Hippocampal formation (tissue), 2 donors: ENCODE measurements around the gene ERBB3.

ENCODE experiments used
- DNase-seq, 2 donors: peaks; one replicate each; lab custom pipeline; 2025; lab: John Stamatoyannopoulos, UW

Gene ERBB3

GRCh38 chr12:56134897-56135296 is 54.9 kb downstream of the ERBB3 start:
- no peak for DNase-seq

DNA sequence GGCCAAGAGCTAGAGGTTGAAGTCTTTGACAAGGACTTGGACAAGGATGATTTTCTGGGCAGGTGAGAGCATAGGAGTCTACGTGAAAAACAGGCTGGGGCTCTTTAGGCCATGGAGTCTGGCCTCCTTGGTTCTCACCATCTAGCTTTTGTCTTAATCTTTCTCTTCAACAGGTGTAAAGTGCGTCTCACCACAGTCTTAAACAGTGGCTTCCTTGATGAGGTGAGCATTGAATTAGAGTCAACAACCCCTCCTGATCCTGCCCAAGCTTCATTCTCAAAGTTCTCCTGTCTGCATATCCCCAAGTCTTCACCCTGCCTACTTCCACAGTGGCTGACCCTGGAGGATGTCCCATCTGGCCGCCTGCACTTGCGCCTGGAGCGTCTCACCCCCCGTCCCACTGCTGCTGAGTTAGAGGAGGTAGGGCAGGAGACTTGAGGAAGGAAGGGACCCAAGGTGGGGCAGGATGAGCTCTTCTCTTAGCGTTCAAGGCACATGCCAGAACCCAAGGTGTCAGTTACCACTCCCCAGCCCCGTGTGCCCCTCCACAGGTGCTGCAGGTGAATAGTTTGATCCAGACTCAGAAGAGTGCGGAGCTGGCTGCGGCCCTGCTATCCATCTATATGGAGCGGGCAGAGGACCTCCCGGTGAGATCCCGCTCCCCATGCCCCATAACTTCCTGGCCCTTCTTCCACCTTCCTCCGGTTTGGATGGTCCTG is 58.0 kb downstream of the ERBB3 start:
- no peak for DNase-seq

GRCh38 chr12:56141946-56142784 is 62.2 kb downstream of the ERBB3 start:
- no peak for DNase-seq

DNA sequence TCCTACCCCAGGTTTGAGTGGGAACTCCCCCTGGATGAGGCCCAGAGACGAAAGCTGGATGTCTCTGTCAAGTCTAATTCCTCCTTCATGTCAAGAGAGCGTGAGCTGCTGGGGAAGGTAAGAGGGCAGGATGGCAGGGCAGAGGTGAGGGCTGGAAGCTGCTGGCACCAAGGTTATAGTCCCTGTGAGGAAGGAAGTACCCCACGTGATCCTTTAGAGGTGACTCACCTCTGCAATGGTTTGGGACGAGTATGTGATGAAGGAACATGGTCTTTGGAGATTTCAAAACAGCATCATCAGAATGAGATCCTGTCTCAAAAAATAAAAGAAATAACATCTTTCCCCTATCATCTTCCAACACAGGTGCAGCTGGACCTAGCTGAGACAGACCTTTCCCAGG is 63.3 kb downstream of the ERBB3 start:
- no peak for DNase-seq

- DNase-seq, result no peak
Observed at GRCh38 chr12:56143870-56144269, 63.9 kb downstream of the ERBB3 start.

DNA sequence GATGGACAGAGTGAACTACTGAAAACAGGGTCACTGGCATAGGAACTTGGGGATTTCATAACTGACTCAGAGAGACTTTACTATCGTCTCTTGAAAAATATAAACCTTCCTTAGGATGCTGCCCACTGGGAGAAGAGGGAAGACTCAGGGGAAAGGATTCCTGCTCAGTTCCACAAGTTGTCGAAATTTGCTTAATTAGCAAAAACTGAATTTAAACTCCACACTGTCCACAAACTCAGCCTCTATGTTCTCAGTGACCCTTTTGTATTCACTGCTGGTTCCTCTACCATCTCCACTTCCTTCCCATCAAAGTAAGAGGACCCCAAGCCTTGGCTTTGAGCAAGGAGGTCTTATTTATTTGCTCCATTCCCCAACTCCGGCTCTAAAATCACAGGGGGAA is 65.3 kb downstream of the ERBB3 start:
- DNase-seq, result no peak

DNA sequence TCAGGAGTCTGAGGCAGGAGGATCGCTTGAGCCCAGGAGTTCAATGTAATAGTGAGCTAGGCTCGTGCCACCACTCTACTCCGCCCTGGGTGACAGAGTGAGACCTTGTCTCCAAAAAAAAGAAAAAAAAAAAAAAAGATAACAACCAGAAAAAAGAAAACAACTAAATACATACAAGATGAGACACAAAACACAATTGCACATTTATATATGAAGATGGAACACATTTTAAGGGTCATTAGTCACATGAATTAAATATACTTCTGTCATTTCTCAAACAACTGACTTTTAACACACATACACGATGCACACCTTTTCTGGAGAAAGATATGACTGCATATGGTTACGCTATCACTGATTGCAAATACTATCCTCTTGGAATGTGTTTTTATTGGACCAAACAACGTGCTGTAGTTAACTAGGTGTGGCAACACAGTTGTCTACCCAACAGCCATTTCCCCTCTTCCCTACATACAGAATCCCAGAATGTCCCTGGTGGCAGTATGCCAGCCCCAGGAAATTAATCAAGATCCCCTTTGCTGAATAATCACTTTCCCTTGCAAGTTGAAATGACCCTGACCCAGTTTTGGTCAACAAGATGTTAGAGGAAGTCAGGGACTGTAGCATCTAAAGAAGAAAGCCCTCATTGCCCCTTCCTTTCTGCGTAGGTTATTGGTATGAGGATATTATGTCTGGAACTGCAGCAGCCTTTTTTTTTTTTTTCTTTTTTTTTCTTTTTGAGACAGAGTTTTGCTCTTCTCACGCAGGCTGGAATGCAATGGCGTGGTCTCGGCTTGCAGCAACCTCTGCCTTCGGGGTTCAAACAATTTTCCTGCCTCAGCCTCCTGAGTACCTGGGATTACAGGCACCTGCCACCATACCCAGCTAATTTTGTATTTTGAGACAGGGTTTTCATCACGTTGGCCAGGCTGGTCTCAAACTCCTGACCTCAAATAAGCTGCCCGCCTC is 66.8 kb downstream of the ERBB3 start:
- no peak for DNase-seq

DNA sequence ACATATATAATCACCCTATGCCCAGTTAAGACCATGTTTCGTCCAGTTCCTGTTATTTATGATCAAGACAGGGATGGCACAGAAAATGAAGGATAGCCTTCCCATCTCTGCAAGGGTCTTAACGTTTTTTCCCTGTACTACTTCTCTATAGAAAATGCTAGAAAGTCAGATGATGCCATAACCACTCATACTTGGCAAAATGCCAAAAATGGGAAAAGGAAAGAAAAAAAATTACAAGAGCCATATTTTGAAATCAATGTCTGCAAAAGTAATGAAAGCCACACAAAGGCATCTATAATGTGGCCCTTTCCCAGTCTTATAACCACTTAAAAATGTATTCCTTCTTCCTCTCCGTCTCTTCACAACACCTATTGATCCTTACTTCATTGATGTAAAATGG is 70.6 kb downstream of the ERBB3 start:
- no peak for DNase-seq

- DNase-seq, result no peak
Observed at GRCh38 chr12:56151672-56152131, 71.7 kb downstream of the ERBB3 start.

DNA sequence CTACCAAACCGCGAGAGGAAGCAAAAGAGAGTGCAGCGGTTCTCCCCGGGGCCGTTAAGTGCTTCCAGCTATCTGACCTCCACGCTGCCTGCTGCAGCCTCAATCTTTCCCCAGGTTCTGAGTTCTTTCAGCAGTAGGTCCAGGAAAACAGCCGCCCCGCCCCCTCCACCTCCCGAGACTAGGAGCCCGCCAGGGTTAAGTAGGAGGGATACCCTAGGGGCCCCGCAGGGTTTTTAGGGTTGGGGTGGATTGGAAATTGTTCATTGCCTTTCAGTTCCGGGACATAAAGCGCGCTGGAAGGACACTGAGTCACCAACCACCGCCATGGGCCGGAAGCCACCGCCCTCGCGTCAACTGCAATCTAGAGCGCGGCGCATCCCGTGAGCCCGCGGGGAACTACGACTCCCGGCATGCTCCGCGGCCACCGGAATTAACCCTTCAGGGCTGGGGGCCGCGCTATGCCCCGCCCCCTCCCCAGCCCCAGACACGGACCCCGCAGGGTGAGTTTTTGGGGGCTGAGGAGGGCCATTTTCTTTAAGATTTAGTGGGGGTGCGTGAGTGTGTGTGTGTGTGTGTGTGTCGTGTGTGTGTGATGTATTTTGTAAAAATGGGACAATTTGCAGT is 72.3 kb downstream of the ERBB3 start, which contains the start of gene MYL6B:
Gene MYL6B, plus strand, starts transcription at position 456 of the 624 bp plus-strand sequence. CDS start 1,332 bp downstream, outside the sequence.
- peak; percentile 79 to 81 for DNase-seq
